ENCODE data around the gene FAM3A.
"Not testable (repeated sequence)": the region's sequence is repeated elsewhere in the genome, so short reads cannot be mapped to it uniquely, and the experiment has no call there.

Gene FAM3A

GRCh38 chrX:154502098-154502497 is 13.9 kb downstream of the FAM3A start:
- DNase-seq: no peak

DNA sequence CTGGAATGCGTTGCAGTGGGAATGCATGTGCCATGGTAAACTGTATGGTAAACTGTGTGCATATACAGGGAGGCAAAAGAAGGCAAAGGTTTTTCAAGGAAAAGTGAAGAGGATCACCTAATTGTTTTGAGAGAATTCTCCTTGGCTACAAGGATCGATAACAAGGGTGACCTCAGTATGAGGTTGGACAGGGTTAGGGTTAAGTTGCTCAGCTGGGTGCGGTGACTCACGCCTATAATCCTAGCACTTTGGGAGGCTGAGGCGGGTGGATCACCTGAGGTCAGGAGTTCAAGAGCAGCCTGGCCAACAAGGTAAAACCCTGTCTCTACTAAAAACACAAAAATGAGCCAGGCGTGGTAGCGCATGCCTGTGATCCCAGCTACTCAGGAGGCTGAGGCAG is 14.6 kb downstream of the FAM3A start:
- DNase-seq: not testable (repeated sequence)

GRCh38 chrX:154496591-154497137 is 19.4 kb downstream of the FAM3A start:
- DNase-seq: not testable (repeated sequence)

- no peak for DNase-seq
Measured at GRCh38 chrX:154495472-154495922, 20.5 kb downstream of the FAM3A start.

DNA sequence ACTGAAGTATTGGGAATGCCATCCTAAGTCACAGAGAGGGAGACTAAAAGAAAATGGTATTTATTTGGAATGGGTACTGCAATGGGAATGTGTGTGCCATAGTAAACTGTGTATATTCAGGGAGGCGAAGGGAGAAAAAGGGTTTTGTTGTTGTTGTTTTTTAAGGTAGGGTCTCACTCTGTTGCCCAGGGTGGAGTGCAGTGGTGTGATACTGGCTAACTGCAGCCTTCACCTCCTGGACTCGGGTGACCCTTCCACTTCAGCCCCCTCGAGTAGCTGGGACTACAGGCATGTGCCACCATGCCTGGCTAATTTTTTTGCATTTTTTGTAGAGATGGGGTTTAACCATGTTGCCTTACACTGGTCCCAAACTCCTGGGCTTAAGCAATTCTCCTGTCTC is 21.3 kb downstream of the FAM3A start:
- DNase-seq: no peak

DNA sequence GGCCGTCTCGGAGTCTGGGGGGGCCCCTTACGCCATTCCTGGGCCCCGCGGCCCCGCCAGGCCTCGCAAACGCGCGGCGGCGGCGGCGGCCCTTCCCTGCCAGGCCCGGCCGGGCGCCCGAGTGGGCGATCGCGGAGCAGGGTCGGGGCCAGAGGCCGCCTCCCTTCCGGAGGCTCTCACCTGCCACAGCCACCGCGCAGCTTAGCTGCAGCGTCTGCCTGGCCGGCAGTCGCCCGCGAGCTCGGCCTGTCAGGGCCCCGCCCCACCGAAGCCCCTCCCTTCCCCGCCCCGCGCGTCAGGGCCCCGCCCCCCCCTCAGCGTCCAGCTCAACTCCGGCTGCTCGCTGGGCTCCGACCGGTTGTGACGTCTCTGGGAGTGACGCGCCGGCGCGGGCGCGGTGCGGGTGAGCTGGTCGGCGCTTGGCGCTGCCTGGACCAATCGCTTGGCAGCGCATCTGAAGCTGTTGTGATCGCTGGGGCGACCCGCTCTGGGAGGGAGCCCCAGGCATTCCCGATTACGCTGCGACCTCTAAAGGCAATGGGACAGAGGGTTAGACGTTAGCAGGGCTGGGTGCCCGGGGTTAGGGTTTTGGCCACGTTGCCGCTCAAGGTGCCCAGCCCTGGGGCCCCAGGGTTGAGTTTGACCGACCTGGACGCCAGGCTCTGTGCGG is 25.5 kb downstream of the FAM3A start, which contains the start of gene SLC10A3:
SLC10A3 (minus strand) TSS at position 216 of the 670 bp plus-strand sequence. CDS start 1,689 bp downstream, outside the sequence.
- peak; percentile 94 for DNase-seq

- DNase-seq: peak; percentile 21
Measured at GRCh38 chrX:154490021-154490413, 26.0 kb downstream of the FAM3A start.

- DNase-seq: no peak
Measured at GRCh38 chrX:154489182-154489581, 26.9 kb downstream of the FAM3A start.

- no peak for DNase-seq
Measured at GRCh38 chrX:154488336-154489075, 27.5 kb downstream of the FAM3A start.

GRCh38 chrX:154487518-154488290 is 28.3 kb downstream of the FAM3A start:
- DNase-seq: no peak

DNA sequence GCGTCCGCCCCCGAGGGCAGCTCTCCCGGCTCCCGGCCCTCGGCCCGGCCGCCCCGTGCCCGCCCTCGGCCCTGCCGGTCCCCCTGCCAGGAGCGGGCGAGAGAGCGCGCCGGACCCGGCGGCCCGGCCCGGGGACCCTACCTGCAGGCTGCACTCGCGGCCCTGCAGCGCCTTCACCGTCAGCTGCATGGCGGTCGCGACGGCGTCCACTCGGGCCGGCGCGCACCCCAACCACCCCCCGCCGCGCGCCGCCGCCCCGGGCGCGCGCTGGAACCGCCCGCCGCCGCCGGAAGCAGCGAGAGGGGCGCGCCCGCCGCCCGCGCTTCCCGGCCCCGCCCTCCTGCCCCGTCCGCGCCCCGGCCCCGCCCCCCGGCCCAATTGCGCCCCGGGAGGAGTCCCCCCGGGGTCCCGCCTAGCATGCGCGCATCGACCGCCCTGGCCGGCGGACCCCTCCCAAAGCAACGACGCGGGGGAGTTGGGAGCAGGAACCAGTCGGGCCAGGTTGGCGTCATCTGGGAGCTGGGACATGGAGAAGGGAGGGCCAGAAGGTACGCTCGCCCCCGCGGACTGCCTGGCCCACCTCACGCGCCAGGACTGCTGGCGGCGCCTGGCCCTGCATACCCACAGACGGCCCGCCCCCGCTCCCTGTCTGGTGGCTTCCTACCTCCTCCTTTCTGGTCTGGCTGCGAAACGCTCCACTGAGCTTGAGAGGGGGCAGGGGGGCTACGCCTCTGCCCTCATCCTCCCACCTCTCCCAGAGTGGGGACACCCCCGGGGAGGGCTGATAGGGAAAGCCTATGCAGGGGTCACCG is 29.4 kb downstream of the FAM3A start, which contains the start of gene UBL4A:
UBL4A (minus strand) TSS at position 220 of the 812 bp plus-strand sequence; CDS start at position 189, 31 bp downstream.
- peak; percentile 69 for DNase-seq

- peak; percentile 34 for DNase-seq
Measured at GRCh38 chrX:154486052-154486395, 30.0 kb downstream of the FAM3A start.

DNA sequence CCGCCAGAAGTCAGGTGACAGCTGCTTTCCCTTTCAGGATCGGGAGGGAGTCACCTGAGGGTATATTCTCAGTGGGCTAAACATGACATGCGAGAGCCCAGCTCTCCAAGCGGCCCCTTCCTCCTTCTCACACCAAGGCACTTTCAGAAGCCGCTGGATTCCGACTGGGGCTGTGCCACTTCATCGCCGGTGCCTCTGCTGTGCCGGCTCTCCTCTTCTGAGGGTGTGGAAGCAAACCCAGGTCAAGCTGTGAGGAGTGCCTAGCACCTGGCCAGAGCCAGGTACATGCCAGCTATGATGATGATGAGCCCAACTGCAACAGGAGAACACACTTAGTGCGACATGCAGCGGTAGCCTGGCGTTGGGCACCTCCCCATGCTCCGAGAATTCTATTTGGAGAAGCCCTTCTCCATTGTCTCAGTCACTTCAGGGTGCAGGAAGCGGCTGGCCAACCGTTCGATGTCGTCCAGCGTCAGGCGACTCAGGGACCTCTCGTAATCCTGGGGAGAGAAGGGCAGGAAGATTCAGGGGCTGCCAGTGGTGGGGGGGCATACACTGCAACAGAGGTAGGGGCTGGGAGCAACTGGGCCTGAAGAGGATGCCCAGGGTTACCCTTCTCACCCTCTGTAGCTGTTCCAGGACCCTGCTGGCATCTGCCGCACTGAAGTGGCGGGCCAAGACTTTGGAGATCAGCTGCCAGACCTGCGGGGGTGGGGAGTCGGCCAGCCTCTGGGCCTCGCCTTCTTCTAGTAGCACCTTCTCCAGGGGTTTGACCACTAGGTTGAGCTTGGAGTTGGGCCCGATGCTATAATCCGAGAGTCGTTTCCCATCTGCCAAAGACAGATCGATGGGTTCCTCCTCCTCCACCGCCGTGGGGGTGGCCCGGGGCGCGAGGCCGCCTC is 30.6 kb downstream of the FAM3A start:
- peak; percentile 17 for DNase-seq

DNA sequence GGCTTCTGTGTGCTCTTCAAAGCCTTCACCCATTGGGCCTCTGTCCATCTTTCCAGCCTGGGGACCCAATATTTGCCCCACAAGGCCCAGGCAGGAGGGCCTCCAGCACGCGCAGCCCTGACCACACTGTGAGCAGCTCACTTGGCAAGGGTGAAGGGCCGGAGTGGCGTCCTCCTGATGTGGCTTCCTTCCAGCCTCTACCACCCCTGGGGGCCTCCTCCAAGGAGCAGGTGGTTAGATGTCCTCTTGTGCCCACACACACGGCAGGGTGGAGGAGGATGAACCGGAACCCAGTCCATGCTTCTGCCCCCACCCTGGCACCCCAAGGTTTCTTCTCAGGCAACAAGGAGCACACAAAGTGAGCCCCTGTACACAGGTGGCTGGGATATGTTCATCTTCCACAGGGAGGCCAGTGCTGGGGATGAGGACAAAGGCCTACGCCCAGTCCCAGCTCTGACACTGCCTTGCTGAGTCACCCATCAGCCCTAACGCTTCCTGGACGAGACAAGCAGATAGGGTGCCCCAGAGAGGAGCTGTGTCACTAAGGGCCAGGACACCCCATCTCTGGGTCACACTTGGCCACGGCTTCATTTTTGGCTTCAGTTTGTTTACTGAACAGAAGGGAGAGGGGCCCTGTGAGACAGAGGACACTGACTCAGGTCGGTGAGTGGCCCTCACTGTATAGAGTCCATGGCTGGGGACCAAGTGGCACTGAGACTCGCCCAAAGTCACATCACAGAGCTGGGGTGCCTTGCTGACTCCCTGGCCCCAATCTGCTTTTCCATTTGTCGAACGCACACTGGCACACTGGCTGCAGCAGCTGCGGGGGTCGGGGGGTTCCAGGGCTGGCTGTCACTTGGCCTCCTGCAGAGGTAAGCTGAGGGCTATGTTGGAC is 31.5 kb downstream of the FAM3A start:
- no peak for DNase-seq

GRCh38 chrX:154483325-154483724 is 32.7 kb downstream of the FAM3A start:
- no peak for DNase-seq

DNA sequence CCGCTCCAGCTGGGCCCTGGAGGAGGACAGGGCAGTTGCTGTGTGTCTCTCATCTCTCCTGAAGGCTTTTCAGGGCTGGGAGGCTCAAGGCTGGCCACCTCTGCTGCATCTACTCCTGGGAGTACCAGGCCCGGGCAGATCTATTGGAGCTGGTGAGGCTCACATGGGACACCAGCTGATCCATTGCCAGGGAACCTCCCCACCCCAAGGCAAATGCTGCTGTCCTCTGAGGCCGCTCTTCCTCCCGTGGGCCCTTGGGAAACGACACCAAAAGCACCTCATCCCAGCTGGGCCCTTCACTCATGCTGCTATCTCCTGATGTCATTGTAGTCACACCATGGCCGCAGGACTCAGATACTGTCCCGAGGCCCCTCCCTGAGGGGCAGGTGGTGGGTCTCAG is 33.2 kb downstream of the FAM3A start:
- no peak for DNase-seq

- no peak for DNase-seq
Measured at GRCh38 chrX:154481911-154482601, 34.0 kb downstream of the FAM3A start.

DNA sequence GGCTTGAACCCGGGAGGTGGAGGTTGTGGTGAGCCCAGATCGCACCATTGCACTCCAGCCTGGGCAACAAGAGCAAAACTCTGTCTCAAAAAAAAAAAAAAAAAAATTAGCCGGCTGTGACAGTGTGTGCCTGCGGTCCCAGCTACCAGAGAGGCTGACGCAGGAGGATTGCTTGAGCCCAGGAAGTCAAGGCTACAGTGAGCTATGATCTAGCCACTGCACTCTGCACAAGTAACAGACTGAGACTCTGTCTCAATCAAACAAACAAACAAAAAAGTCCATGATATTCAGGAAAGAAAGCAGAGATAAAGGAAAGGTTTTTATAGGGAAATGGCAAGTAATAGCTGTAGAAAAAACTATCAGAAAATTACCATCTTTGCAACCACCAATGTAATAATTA is 34.8 kb downstream of the FAM3A start:
- no peak for DNase-seq

Measured in eye (tissue), 1 donor.